ENCODE data around the gene RGS16. TPM values are rescaled to one million over a fixed set of nuclear protein-coding genes. Genes with fewer than 3 reads are reported as not detected.

The RGS16 gene
- total RNA-seq: 10 to 100 TPM in 2 of 4 donors, 1 to 10 TPM in 2; 4.1 to 38.9 (median 12.1) TPM

- no peak for TF ChIP-seq CTCF (IDR thresholded peaks at IDR 0.05)
- peak; percentile 71 for DNase-seq (ENCODE audit: low spot score)
- ATAC-seq (ENCODE audit: low FRiP score): peak; percentile 93
Observed at GRCh38 chr1:182604175-182605164, at the start of gene RGS16. TSS of gene RGS16 (minus strand) at chr1:182604389. CDS start at chr1:182604259, 130 bp downstream.

GRCh38 chr1:182653986-182654385 lies 49.8 kb upstream of the RGS16 start:
- TF ChIP-seq CTCF (IDR thresholded peaks at IDR 0.05): no peak
- no peak for DNase-seq (ENCODE audit: low spot score)
- no peak for ATAC-seq (ENCODE audit: low FRiP score)

GRCh38 chr1:182652933-182653332 lies 48.7 kb upstream of the RGS16 start:
- TF ChIP-seq CTCF (IDR thresholded peaks at IDR 0.05): no peak
- ATAC-seq (ENCODE audit: low FRiP score) (no peak), DNase-seq (ENCODE audit: low spot score) (no peak)

- ATAC-seq (ENCODE audit: low FRiP score): no peak
- no peak for DNase-seq (ENCODE audit: low spot score)
- no peak for TF ChIP-seq CTCF (IDR thresholded peaks at IDR 0.05)
Observed at GRCh38 chr1:182651339-182651724, 47.1 kb upstream of the RGS16 start.

- DNase-seq (ENCODE audit: low spot score): no peak
- ATAC-seq (ENCODE audit: low FRiP score): no peak
- TF ChIP-seq CTCF (IDR thresholded peaks at IDR 0.05): no peak
Observed at GRCh38 chr1:182650678-182651338, 46.6 kb upstream of the RGS16 start.

GRCh38 chr1:182649041-182649440 lies 44.9 kb upstream of the RGS16 start:
- DNase-seq (ENCODE audit: low spot score) (no peak), ATAC-seq (ENCODE audit: low FRiP score) (no peak)
- no peak for TF ChIP-seq CTCF (IDR thresholded peaks at IDR 0.05)

Data from omental fat pad (tissue), 4 donors.